ENCODE data around the gene MDM4. TPM values are rescaled to one million over a fixed set of nuclear protein-coding genes. Genes with fewer than 3 reads are reported as not detected.
"Not testable (repeated sequence)": the region's sequence is repeated elsewhere in the genome, so short reads cannot be mapped to it uniquely, and the experiment has no call there.

The MDM4 gene
- polyA plus RNA-seq, 4 donors, result 20.6 to 40.1 (median 24.1) TPM

DNA sequence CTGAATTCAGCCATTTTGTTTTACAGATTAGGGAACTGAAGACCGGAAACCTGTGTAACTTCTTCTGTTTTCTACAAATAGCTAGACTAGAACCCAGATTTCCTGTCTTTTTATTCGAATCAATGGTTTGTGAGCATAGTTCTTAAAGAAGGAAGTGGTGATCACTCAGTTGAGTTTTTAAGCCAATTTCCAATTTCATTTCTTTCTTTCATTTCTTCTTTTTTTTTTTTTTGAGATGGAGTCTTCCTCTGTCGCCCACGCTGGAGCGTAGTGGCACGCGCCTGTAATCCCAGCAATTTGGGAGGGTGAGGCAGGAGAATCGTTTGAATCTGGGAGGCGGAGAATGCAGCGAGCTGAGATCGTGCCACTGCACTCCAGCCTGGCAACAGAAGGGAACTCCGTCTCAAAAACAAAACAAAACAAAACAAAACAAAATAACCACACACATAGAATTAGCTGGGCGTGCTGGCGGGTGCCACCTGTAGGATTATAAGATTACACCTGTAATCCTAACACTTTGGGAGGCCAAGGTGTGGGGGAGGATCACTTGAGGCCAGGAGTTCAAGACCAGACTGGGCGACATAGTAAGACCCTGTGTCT is 3.0 kb upstream of the MDM4 start:
- DNase-seq (ENCODE audit: low read depth in 4 of 4, low spot score in 3 of 4), result no peak

DNA sequence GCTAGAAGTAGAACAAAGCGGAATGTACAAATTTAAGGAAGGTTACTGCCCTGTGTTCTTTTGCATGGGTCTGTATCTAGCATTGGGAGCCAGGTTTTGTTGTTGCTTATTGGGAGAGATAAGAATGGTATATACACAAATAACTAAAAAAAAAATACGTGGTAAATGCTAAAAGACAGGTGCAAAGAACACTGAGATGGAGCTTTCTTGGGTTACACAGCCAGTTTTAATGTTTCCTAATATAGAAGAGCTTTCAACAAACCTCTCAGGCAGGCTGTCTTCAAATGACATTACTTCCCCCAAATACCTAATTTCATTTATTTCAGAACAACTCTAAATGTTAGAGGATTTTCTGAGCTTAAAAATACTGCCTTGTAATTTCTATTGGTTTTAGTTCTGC is 1.4 kb upstream of the MDM4 start:
- DNase-seq (ENCODE audit: low read depth in 4 of 4, low spot score in 3 of 4), result no peak

DNA sequence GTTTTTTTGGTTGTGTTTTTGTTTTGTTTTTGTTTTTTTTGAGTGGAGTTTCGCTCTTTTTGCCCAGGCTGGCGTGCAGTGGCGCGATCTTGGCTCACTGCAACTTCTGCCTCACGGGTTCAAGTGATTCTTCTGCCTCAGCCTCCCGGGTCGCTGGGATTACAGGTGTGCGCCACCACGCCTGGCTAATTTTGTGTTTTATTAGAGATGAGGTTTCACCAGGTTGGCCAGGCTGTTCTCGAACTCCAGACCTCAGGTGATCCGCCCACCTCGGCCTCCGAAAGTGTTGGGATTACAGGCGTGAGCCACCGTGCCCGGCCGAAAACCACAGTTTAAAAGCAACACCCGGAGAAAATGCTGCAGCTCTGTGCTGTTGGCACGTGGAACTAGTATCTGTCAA is 1.2 kb downstream of the MDM4 start:
- DNase-seq (ENCODE audit: low read depth in 4 of 4, low spot score in 3 of 4), result not testable (repeated sequence)

DNA sequence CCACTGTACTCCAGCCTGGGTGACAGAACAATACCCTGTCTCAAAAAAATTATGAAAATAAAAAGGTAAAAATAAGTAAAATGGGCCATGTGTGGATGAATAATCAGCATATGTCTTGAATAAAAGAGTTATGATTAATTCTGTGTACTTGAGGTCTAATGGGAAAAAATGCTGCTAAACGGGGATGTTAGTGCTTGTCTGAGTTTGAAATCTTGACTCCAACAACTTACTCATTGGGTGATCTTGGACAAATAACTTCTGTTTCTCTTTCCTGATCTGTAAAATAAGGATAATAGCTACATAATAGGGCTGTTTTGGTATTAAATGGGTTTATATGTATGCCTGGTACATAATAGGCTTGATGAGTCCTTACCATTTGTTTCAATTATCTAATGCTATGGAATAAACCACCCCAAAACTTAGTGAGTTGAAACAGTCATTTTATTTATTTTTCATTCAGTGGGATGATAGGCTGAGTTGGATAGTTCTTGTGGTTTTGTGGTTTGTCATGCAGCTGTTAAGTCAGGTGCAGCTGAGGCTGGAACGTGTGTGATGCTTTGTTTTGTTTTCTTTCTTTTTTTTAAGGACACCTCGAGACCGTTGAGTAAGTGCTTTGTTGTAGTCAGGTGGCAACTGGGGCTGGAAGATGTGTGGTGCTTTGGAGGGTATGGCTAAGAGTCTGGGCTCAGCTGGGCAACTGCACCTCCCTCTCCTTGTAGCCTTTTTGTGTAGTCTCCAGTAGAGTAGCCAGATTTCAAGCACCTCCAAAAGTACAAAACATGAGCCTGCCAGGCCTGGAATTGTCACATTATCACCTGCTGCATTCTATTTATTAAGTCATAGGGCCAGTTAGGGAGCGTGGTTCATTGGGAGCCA is 4.9 kb downstream of the MDM4 start:
- no peak for DNase-seq (ENCODE audit: low read depth in 4 of 4, low spot score in 3 of 4)

DNA sequence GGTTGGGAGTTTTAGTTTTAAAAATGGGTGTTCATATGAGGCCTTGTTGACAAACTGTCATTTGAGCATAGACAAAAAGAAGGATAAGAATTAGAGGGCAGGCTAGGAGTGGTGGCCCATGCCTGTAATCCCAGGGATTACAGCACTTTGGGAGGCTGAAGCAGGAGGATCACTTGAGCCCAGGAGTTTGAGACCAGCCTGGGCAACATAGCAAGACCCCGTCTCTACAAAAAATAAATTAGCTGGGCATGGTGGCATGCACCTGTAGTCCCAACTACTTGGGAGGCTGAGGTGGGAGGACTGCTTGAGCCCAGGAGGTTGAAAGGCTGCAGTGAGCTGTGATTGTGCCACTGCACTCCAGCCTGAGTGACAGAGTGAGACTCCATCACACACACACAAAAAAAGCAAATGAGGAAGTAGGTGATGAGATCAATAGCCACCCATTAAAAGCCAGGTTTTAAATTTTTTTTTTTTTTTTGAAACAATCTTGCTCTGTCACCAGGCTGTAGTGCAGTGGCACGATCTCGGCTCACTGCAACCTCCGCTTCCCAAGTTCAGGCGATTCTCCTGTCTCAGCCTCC is 5.8 kb downstream of the MDM4 start:
- not testable (repeated sequence) for DNase-seq (ENCODE audit: low read depth in 4 of 4, low spot score in 3 of 4)

DNA sequence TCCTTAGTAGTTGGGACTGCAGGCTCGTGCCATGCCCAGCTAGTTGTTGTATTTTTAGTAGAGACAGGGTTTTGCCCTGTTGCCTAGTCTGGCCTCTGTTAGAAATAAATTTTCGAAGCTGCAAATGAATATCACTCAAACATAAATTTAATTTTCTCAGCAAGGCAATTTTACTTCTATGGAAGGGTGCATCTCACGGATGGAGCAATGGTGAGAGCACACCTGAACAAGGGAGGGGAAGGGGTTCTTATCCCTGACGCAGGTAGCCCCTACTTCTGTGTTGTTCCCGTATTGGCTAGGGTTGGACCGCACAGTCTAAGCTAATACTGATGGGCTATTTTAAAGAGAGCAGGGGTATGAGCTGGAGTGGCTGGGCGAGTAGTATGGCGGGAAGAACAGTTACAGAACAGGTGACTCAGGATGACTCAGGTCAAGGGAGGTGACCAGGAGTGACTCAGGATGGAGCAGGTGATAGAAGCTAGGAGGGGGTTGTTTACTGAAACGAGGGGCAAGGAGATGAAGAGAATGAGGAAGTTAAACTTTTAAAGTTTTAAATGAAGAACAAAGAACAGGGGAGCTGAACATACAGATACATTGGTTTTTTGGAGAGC is 7.5 kb downstream of the MDM4 start:
- DNase-seq (ENCODE audit: low read depth in 4 of 4, low spot score in 3 of 4), result no peak

DNA sequence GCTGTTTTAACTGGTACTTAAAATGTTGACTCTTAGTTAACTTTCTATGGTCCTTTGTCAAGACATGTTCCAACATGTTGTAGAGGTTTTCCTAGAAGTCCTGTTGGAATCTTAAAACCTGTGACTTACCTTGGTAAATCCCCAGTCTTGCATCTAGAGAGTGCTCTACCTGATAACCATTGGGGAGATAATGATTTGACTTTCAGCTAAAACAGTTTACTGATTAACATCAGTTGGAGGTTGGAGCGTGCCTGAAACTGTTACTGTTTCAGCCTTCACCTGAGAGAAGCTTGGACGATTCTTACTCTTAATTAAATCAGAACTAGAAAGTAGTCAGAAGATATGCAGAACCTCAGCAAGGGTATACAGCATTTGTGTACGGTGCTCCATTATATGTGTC is 8.8 kb downstream of the MDM4 start:
- DNase-seq (ENCODE audit: low read depth in 4 of 4, low spot score in 3 of 4), result no peak

DNA sequence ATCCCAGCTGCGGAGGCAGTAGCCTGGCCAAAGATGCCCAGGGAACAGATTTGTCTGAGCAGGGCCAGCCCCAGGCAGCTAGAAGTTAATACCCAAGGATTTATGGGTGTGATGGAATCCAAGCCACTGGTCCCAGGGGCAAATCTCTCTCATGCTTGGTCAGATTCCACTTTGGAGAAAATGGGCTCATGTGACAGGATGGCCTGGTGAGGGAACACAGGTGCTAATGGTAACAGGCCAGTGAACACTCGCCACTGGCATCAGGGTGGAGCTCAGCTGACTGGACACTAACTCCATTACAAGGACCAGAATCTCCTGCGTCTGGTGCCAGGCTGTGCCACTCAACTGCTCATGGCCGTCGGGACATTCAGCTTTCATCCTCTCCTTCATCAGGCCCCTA is 12.0 kb downstream of the MDM4 start:
- no peak for DNase-seq (ENCODE audit: low read depth in 4 of 4, low spot score in 3 of 4)

DNA sequence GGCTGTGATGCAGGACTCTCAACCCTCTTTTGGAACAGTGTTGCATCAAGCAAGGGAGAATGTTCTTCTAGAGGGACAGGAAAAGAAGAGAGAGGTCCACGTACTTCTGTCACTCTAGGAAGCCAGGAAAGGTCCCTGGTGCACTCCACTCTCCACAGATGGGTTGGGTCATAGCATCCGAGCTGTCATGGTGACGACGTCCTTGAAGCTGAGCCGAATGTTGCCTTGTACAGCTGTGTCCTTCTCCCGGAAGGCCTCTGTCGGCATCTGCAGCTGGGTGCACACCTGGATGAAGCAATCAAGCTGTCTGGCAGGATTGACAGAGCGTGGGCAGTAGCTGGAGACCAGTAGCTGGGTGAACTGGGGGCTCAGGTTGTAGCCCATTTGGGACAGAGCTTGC is 12.5 kb downstream of the MDM4 start:
- DNase-seq (ENCODE audit: low read depth in 4 of 4, low spot score in 3 of 4), result no peak

DNA sequence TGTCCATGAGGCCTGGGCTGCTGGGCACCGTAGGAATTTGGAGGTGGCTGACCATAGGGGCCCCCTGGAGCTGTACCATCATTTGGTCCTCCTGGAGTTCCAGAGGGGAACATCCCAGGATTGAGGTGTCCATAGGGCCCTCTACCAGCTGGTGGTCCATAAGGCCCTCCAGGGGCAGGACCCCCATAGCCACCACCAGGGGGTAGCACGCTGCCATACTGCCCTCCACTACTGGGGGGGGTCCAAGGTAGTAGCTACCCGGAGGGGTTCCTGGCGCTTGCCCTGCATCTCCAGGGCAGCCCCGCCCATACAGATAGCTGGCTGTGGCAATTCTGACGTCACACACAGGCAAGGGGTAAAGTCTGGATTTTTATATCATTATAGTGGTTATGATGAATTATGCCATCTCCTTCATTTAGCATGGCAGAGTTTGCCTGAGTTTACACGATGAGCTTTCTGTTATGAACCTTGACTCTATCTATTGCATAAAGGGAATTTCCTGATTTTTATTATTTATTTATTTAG is 13.2 kb downstream of the MDM4 start:
- no peak for DNase-seq (ENCODE audit: low read depth in 4 of 4, low spot score in 3 of 4)

DNA sequence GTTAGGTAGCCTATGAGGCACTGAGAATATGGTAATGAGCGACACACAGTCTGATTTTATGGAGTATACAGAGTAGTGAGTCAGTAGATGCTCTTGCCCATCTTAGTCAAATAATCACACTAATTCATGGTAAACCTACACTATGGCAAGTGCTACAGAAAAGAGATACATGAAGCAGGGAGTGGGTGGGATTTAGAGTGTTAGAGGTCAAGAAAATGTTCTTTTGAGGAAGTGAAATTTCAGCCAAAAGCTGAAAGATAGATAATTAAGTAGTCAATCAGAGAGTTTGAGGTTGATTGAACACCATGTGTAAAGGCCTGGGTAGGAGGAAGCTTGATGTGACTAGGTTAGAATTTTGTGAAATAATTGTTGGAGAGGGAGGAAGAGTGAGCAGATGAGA is 14.7 kb downstream of the MDM4 start:
- DNase-seq (ENCODE audit: low read depth in 4 of 4, low spot score in 3 of 4), result no peak

DNA sequence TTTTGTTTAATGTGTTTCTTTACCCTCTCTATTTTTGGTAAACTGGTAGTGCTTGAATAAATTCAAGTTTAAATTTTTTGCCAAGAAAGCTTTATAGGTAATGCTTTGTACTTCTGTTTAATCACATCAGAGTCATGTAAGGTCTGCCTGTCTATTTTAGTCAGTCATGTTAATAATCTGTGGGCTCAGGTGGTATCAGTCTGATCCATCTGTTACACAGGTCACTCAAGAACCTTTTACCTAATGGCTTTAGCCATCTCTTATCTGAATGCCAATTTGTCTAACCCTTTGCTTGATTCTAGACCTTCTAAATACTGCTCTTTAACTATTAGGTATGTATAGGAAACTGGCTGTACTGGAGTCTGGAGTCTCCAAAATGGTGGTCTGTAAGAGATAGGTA is 16.6 kb downstream of the MDM4 start:
- DNase-seq (ENCODE audit: low read depth in 4 of 4, low spot score in 3 of 4), result no peak

DNA sequence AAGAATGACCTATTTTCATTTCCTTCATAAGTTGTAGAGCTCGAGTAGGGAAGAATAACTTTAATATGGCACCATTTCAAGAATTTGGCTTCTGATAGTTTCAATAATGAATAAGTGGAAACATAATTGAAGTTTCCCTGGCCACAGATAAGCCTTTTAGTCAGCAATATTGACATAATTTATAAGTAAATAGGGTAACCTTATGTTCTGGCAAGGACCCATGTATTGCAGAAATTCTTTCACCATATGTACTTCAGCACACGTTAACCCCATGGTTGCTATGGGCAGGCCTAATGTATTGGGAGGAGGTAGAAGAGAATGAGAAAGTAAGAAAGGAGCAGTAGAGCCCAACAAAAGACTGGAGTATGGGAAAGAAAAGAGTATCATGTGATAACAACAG is 25.4 kb downstream of the MDM4 start:
- DNase-seq (ENCODE audit: low read depth in 4 of 4, low spot score in 3 of 4), result no peak

DNA sequence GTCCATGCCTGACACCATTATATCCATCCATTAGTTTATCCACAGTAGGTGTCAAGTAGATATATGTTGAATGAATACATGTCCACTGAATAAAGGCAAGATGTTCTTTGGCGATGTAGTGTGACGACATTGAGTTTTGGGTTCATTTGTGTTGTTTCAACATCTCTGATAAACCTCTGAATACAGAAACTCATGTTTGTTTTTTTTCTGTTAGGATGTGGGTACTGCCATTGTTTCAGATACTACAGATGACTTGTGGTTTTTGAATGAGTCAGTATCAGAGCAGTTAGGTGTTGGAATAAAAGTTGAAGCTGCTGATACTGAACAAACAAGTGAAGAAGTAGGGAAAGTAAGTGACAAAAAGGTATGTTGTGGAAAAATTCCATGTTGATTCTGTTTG is 28.1 kb downstream of the MDM4 start:
- no peak for DNase-seq (ENCODE audit: low read depth in 4 of 4, low spot score in 3 of 4)

DNA sequence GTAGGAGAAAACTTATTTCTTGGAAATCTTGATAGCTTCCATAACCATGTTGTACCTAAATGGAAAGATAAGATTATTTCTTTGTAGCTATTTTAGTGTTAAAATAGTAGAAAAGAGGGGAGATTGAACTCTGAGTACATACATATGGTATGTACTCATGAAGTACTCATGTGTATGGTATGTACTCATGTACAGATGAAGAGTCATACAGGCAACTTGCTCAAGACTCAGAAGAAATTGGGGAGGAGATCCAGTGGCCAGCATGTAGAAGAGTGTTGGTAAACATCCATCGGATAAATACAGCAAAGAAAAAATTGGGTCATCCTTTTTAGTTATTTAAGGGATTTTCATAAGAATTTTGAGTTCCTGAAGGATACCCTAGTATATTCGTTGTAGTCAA is 29.0 kb downstream of the MDM4 start:
- no peak for DNase-seq (ENCODE audit: low read depth in 4 of 4, low spot score in 3 of 4)

DNA sequence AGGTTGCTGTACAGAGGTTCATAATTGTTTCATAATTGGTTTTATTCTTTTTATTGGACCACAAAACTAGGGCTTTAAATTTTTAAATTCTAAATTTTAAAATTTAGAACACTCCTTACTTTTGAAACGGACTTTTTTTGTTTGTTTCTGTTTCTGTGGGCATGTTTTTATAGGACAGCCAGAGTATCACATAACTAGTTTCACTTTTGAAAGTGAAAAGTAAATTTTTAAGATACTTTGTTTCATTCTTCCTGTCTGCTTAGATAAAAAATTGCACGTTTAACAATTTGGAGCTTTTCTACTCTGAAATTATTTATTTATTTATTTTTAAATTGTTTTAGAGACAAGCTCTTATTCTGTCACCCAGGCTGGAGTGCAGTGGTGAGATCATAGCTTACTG is 29.7 kb downstream of the MDM4 start:
- DNase-seq (ENCODE audit: low read depth in 4 of 4, low spot score in 3 of 4), result no peak

DNA sequence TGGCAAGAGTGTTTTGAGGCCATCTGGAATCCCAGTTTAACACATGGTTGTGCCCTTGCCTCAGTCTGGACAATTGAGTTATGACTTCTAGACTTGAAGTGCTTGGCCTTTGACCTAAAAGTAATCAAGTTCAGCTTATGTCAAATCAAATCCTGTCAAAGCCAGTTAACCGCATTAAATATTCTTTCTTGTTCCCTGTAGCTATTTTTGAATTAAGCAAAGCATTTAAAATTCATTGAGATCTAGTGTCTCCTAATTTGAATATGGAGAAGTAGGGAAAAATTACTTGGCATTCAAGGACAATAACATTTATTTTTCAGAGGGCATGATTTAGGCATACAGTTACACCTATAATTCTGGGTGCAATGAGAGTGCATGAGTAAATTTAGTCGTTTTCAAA is 32.1 kb downstream of the MDM4 start:
- no peak for DNase-seq (ENCODE audit: low read depth in 4 of 4, low spot score in 3 of 4)

DNA sequence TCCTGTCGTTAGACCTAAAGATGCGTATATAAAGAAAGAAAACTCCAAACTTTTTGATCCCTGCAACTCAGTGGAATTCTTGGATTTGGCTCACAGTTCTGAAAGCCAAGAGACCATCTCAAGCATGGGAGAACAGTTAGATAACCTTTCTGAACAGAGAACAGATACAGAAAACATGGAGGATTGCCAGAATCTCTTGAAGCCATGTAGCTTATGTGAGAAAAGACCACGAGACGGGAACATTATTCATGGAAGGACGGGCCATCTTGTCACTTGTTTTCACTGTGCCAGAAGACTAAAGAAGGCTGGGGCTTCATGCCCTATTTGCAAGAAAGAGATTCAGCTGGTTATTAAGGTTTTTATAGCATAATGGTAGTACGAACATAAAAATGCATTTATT is 33.1 kb downstream of the MDM4 start:
- DNase-seq (ENCODE audit: low read depth in 4 of 4, low spot score in 3 of 4), result no peak

DNA sequence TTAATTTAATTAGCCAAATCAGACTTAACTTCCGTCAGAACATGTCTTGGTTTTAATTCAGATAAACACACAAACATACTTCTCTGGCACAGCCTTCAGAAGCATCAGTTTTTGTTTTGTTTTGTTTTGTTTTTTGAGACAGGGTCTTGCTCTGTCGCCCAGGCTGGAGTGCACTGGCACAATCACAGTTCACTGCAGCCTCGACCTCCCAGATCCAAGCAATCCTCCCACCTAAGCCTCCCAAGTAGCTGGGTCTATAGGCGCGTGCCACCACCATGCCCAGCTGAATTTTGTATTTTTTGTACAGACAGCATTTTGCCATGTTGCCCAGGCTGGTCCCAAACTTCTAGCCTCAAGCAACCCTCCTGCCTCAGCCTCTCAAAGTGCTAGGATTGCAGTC is 34.7 kb downstream of the MDM4 start:
- no peak for DNase-seq (ENCODE audit: low read depth in 4 of 4, low spot score in 3 of 4)

DNA sequence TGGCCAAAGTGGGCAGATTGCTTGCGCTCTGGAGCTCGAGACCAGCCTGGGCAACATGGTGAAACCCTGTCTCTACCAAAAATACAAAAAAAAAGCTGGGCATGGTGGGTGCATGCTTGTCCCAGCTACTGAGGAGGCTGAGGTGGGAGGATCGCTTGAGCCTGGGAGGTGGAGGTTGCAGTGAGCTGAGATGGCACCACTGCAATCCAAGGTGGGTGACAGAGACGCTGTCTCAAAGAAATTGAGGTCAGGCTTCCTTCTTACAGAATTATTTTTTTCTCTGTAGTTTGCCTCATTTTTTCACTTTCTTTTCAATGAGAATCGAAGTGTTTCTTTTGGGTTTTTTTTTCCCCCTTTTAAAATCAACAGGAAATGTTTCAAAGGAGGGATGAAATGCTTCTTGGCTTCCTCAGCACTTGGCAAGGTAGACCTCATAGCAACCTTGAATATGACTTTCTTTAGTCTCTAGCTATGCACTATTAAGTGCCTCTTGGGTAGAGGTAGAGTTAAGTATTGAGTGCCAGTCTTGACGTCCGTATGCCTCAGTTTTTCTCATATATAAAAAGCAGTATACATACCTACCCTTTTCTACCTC is 40.3 kb downstream of the MDM4 start:
- DNase-seq (ENCODE audit: low read depth in 4 of 4, low spot score in 3 of 4), result no peak

DNA sequence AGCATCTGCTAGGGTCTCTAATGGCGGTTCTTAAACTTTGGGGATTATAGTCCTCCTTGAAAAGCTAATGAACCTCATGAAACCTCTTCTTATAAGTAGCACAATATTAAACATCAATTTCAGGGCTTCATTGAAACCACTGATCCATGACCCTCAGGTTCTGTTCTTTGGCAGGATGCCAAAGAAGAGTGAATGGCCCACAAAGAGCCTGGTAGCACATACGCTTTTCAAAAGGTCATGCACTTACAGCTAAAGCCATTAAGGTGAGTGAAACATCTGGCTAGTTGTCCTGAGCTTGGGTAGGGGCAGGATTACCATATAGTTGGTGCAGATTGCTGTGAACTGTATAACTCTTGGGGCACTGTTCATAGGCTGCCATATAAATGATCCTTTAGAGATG is 42.3 kb downstream of the MDM4 start:
- DNase-seq (ENCODE audit: low read depth in 4 of 4, low spot score in 3 of 4), result no peak

Measured in right renal pelvis (tissue), 4 donors.